HL-60 (cell line): ENCODE data around the gene USP32.

Source experiments
- CTCF ChIP-seq: IDR thresholded peaks from one replicate; pipeline ENCODE4 v1.5.1; 2011; ENCODE audit warnings: low read length, control low read depth, inconsistent platforms; ENCODE audit not compliant: insufficient read depth
- GABPA ChIP-seq: IDR thresholded peaks from 2 replicates; pipeline ENCODE4 v1.6.1; 2012; ENCODE audit warnings: low read depth
- POLR2AphosphoS5 ChIP-seq: IDR thresholded peaks from 2 replicates; pipeline ENCODE4 v1.6.1; 2012; ENCODE audit warnings: low read depth
- TF ChIP-seq, protein P1 (sequence below): IDR thresholded peaks from 2 replicates; pipeline ENCODE4 v1.6.1; 2012; ENCODE audit warnings: low read depth; ENCODE audit not compliant: insufficient replicate concordance

DNA sequence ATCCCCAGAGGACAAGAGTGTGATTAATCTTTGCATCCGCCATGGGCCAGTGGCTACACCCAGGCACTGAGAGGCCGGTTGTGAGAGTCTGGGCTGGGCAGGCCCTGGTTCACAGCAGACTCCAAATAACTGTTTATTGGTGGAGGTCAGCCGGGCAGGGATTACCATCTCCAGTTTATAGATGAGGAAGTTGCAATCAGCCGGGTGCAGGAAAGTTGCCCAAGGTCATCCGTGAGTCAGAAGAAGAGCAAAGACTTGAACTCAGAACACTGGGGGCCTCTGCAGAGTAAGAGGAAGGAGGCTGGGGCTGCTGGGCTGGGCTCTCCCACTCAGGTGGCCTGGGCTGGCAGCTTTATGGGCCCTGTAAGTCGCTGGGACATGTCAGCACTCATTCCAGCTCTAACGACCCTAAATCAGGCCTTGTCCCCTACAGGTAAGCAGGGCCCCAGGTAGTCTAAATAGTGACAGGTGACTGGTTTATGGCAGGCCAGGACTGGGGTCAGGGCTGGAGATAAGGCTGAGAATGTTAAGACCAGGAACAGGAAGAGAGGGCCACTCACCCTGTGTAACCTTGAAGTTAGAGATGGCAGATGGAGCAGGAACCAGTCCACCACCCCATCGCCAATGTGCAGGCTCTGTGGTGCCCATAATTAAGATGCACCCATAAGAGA is 244.2 kb downstream of the USP32 start:
- TF ChIP-seq, protein P1, sequence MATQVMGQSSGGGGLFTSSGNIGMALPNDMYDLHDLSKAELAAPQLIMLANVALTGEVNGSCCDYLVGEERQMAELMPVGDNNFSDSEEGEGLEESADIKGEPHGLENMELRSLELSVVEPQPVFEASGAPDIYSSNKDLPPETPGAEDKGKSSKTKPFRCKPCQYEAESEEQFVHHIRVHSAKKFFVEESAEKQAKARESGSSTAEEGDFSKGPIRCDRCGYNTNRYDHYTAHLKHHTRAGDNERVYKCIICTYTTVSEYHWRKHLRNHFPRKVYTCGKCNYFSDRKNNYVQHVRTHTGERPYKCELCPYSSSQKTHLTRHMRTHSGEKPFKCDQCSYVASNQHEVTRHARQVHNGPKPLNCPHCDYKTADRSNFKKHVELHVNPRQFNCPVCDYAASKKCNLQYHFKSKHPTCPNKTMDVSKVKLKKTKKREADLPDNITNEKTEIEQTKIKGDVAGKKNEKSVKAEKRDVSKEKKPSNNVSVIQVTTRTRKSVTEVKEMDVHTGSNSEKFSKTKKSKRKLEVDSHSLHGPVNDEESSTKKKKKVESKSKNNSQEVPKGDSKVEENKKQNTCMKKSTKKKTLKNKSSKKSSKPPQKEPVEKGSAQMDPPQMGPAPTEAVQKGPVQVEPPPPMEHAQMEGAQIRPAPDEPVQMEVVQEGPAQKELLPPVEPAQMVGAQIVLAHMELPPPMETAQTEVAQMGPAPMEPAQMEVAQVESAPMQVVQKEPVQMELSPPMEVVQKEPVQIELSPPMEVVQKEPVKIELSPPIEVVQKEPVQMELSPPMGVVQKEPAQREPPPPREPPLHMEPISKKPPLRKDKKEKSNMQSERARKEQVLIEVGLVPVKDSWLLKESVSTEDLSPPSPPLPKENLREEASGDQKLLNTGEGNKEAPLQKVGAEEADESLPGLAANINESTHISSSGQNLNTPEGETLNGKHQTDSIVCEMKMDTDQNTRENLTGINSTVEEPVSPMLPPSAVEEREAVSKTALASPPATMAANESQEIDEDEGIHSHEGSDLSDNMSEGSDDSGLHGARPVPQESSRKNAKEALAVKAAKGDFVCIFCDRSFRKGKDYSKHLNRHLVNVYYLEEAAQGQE: no peak
- TF ChIP-seq CTCF (no peak), POLR2AphosphoS5 (no peak), GABPA (no peak)
